SK-N-SH treated with all-trans-retinoic acid at 6 μM for 48 hours (cell line): ENCODE results near the gene ATG2A.

ENCODE experiments used
- ATAC-seq: fragments of 200-7000 bp; cut with Tn5 transposase; 3 replicates; pipeline ENCODE4 v1.9.1; 2020; ENCODE audit warnings: mild to moderate bottlenecking, moderate library complexity
- ARNTL ChIP-seq: fragments of 450-650 bp; formaldehyde crosslinking; IDR thresholded peaks from 2 replicates; pipeline ENCODE4 v1.5.0; 2020; ENCODE audit warnings: low read depth, mild to moderate bottlenecking, moderate library complexity, borderline replicate concordance
- BACH2 ChIP-seq: fragments of 250-450 bp; sonication (Bioruptor Pico); IDR thresholded peaks from 2 replicates; pipeline ENCODE4 v1.9.0; 2021; ENCODE audit warnings: mild to moderate bottlenecking, borderline replicate concordance
- CREB5 ChIP-seq: fragments of 250-450 bp; sonication (Bioruptor Pico); IDR thresholded peaks from 2 replicates; pipeline ENCODE4 v1.5.1; 2020; ENCODE audit warnings: low read depth, mild to moderate bottlenecking, moderate library complexity
- CSDC2 ChIP-seq: fragments of 250-450 bp; sonication (Bioruptor Pico); IDR thresholded peaks from 2 replicates; pipeline ENCODE4 v1.5.0; 2020; ENCODE audit warnings: mild to moderate bottlenecking, moderate library complexity
- CSRNP3 ChIP-seq: fragments of 250-450 bp; sonication (Bioruptor Pico); IDR thresholded peaks from 2 replicates; pipeline ENCODE4 v1.5.1; 2021; ENCODE audit warnings: mild to moderate bottlenecking, moderate library complexity
- ESRRG ChIP-seq: fragments of 250-450 bp; sonication (Bioruptor Pico); IDR thresholded peaks from 2 replicates; pipeline ENCODE4 v1.6.1; 2021; ENCODE audit warnings: mild to moderate bottlenecking
- GLIS3 ChIP-seq: fragments of 250-450 bp; sonication (Bioruptor Pico); IDR thresholded peaks from 2 replicates; pipeline ENCODE4 v1.5.0; 2020; ENCODE audit warnings: mild to moderate bottlenecking, moderate library complexity
- ISL1 ChIP-seq: fragments of 250-450 bp; sonication (Bioruptor Pico); IDR thresholded peaks from 2 replicates; pipeline ENCODE4 v2.1.2; 2022; ENCODE audit warnings: mild to moderate bottlenecking, moderate library complexity
- OSR1 ChIP-seq: fragments of 250-450 bp; sonication (Bioruptor Pico); IDR thresholded peaks from 2 replicates; pipeline ENCODE4 v1.8.0; 2022; ENCODE audit warnings: moderate library complexity, mild to moderate bottlenecking, inconsistent platforms
- PATZ1 ChIP-seq: fragments of 250-450 bp; sonication (Bioruptor Pico); IDR thresholded peaks from 2 replicates; pipeline ENCODE4 v1.8.0; 2020; ENCODE audit warnings: mild to moderate bottlenecking, moderate library complexity, borderline replicate concordance
- TCF4 ChIP-seq: fragments of 250-450 bp; sonication (Bioruptor Pico); IDR thresholded peaks from 2 replicates; pipeline ENCODE4 v1.8.0; 2021; ENCODE audit warnings: mild to moderate bottlenecking, moderate library complexity, borderline replicate concordance
- TOX ChIP-seq: fragments of 250-450 bp; sonication (Bioruptor Pico); IDR thresholded peaks from 2 replicates; pipeline ENCODE4 v1.8.0; 2021; ENCODE audit warnings: mild to moderate bottlenecking, moderate library complexity, borderline replicate concordance
- ZC3H10 ChIP-seq: fragments of 250-450 bp; sonication (Bioruptor Pico); IDR thresholded peaks from 2 replicates; pipeline ENCODE4 v1.5.1; 2021; ENCODE audit warnings: mild to moderate bottlenecking, moderate library complexity
- ZFP3 ChIP-seq: fragments of 250-450 bp; sonication (Bioruptor Pico); IDR thresholded peaks from 2 replicates; pipeline ENCODE4 v1.5.0; 2020; ENCODE audit warnings: mild to moderate bottlenecking, moderate library complexity
- ZFP30 ChIP-seq: fragments of 450-650 bp; formaldehyde crosslinking; IDR thresholded peaks from 2 replicates; pipeline ENCODE4 v1.5.0; 2022; ENCODE audit warnings: mild to moderate bottlenecking, moderate library complexity
- ZNF565 ChIP-seq: fragments of 450-650 bp; formaldehyde crosslinking; conservative IDR thresholded peaks from 2 replicates; pipeline ENCODE4 v1.5.0; 2020; ENCODE audit warnings: low read depth, mild to moderate bottlenecking, moderate library complexity
- ZNF70 ChIP-seq: fragments of 450-650 bp; formaldehyde crosslinking; IDR thresholded peaks from 2 replicates; pipeline ENCODE4 v1.5.0; 2020; ENCODE audit warnings: mild to moderate bottlenecking, moderate library complexity
- ZNF8 ChIP-seq: fragments of 450-650 bp; formaldehyde crosslinking; IDR thresholded peaks from 2 replicates; pipeline ENCODE4 v1.5.0; 2020; ENCODE audit warnings: mild to moderate bottlenecking, moderate library complexity
- TF ChIP-seq, protein P1 (sequence below): fragments of 250-450 bp; sonication (Bioruptor Pico); IDR thresholded peaks from 2 replicates; pipeline ENCODE4 v1.8.0; 2021; ENCODE audit warnings: low read depth, mild to moderate bottlenecking, moderate library complexity, borderline replicate concordance
- TF ChIP-seq, protein P2 (sequence below): fragments of 250-450 bp; sonication (Bioruptor Pico); IDR thresholded peaks from 2 replicates; pipeline ENCODE4 v1.5.0; 2020; ENCODE audit warnings: mild to moderate bottlenecking, moderate library complexity

ATG2A gene

GRCh38 chr11:64858467-64859263 lies 58.3 kb downstream of the ATG2A start:
- TF ChIP-seq TCF4 (CRISPR knock-in tag) (no peak), ZFP3 (CRISPR knock-in tag) (no peak), ZNF565 (CRISPR knock-in tag) (no peak), GLIS3 (no peak), ESRRG (CRISPR knock-in tag) (no peak), ZNF8 (CRISPR knock-in tag) (no peak), ZFP30 (no peak), CSRNP3 (no peak), PATZ1 (CRISPR knock-in tag) (no peak), BACH2 (CRISPR knock-in tag) (no peak), CREB5 (CRISPR knock-in tag) (no peak), ISL1 (CRISPR knock-in tag) (no peak), CSDC2 (CRISPR knock-in tag) (no peak), TOX (CRISPR knock-in tag) (no peak), ZNF70 (CRISPR knock-in tag) (no peak)
- TF ChIP-seq, protein P1, sequence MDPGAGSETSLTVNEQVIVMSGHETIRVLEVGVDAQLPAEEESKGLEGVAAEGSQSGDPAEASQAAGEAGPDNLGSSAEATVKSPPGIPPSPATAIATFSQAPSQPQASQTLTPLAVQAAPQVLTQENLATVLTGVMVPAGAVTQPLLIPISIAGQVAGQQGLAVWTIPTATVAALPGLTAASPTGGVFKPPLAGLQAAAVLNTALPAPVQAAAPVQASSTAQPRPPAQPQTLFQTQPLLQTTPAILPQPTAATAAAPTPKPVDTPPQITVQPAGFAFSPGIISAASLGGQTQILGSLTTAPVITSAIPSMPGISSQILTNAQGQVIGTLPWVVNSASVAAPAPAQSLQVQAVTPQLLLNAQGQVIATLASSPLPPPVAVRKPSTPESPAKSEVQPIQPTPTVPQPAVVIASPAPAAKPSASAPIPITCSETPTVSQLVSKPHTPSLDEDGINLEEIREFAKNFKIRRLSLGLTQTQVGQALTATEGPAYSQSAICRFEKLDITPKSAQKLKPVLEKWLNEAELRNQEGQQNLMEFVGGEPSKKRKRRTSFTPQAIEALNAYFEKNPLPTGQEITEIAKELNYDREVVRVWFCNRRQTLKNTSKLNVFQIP (CRISPR knock-in tag): no peak
- TF ChIP-seq, protein P2, sequence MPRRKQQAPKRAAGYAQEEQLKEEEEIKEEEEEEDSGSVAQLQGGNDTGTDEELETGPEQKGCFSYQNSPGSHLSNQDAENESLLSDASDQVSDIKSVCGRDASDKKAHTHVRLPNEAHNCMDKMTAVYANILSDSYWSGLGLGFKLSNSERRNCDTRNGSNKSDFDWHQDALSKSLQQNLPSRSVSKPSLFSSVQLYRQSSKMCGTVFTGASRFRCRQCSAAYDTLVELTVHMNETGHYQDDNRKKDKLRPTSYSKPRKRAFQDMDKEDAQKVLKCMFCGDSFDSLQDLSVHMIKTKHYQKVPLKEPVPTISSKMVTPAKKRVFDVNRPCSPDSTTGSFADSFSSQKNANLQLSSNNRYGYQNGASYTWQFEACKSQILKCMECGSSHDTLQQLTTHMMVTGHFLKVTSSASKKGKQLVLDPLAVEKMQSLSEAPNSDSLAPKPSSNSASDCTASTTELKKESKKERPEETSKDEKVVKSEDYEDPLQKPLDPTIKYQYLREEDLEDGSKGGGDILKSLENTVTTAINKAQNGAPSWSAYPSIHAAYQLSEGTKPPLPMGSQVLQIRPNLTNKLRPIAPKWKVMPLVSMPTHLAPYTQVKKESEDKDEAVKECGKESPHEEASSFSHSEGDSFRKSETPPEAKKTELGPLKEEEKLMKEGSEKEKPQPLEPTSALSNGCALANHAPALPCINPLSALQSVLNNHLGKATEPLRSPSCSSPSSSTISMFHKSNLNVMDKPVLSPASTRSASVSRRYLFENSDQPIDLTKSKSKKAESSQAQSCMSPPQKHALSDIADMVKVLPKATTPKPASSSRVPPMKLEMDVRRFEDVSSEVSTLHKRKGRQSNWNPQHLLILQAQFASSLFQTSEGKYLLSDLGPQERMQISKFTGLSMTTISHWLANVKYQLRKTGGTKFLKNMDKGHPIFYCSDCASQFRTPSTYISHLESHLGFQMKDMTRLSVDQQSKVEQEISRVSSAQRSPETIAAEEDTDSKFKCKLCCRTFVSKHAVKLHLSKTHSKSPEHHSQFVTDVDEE (CRISPR knock-in tag): no peak
- no peak for ATAC-seq

GRCh38 chr11:64857485-64857884 lies 59.5 kb downstream of the ATG2A start:
- no peak for ATAC-seq
- TF ChIP-seq CSDC2 (CRISPR knock-in tag) (no peak), ARNTL (CRISPR knock-in tag) (no peak), OSR1 (CRISPR knock-in tag) (no peak), ZNF565 (CRISPR knock-in tag) (no peak), BACH2 (CRISPR knock-in tag) (no peak), PATZ1 (CRISPR knock-in tag) (no peak), TOX (CRISPR knock-in tag) (no peak), ZC3H10 (no peak), ZFP3 (CRISPR knock-in tag) (no peak), ESRRG (CRISPR knock-in tag) (no peak), GLIS3 (no peak), ZNF8 (CRISPR knock-in tag) (no peak)
- TF ChIP-seq, protein P2 (CRISPR knock-in tag): no peak
- TF ChIP-seq, protein P1 (CRISPR knock-in tag): no peak
